IMR-90 (cell line): ENCODE results near the gene TRAK2. TPM values are rescaled to one million over a fixed set of nuclear protein-coding genes. Genes with fewer than 3 reads are reported as not detected.

Experiments used
- ATAC-seq: fragments of 200-7000 bp; cut with Tn5 transposase; 2 replicates; pipeline ENCODE4 v1.9.1; 2020; ENCODE audit warnings: low read depth, mild to moderate bottlenecking, moderate library complexity
- BruUV-seq: library from RNA; stranded (reverse); fragments of 400-500 nt; replicated peaks from 2 replicates; lab custom pipeline; 2021; lab: Mats Ljungman, UMichigan
- CTCF ChIA-PET: fragments of 300-600 bp; formaldehyde crosslinking; extraction: SDS; loops from one replicate; lab custom pipeline; 2021; ENCODE audit warnings: antibody characterized with exemption; lab: Yijun Ruan, JAX
- POLR2A ChIA-PET: fragments of 300-600 bp; sonication (Branson Sonifier 250); formaldehyde crosslinking; loops from one replicate; lab custom pipeline; 2022; ENCODE audit warnings: antibody characterized with exemption; ENCODE audit not compliant: unreplicated experiment; lab: Charles Lee
- DNase-seq: peaks from one replicate; pipeline ENCODE4 v3.0.0; 2013
- H2AFZ ChIP-seq: replicated peaks from 2 replicates; pipeline ENCODE3; 2013; ENCODE audit warnings: low read length, mild to moderate bottlenecking; ENCODE audit not compliant: poor library complexity
- H2AK5ac ChIP-seq: 2 replicates; pipeline ENCODE4 v1.6.1; 2013; ENCODE audit warnings: low read depth, low read length, inconsistent platforms
- H2AK9ac ChIP-seq: replicated peaks from 2 replicates; pipeline ENCODE3; 2013; ENCODE audit warnings: mild to moderate bottlenecking, low read depth, low read length, moderate library complexity; ENCODE audit not compliant: poor library complexity
- H2BK120ac ChIP-seq: 2 replicates; pipeline ENCODE4 v1.6.1; 2013; ENCODE audit warnings: low read depth, low read length, inconsistent platforms
- H2BK15ac ChIP-seq: 3 replicates; pipeline ENCODE4 v1.6.1; 2013; ENCODE audit warnings: low read depth, low read length, inconsistent platforms
- H2BK20ac ChIP-seq: 2 replicates; pipeline ENCODE4 v1.6.1; 2013; ENCODE audit warnings: low read depth, mild to moderate bottlenecking, inconsistent platforms, low read length, moderate library complexity
- H2BK5ac ChIP-seq: 2 replicates; pipeline ENCODE4 v1.6.1; 2013; ENCODE audit warnings: mild to moderate bottlenecking, low read depth, low read length, inconsistent platforms; ENCODE audit not compliant: poor library complexity, severe bottlenecking
- H3K14ac ChIP-seq: replicated peaks from 2 replicates; pipeline ENCODE4 v1.6.1; 2013; ENCODE audit warnings: low read depth, low read length, inconsistent platforms
- H3K18ac ChIP-seq: 2 replicates; pipeline ENCODE4 v1.6.1; 2013; ENCODE audit warnings: low read depth, low read length, control low read depth
- H3K23ac ChIP-seq: 2 replicates; pipeline ENCODE4 v1.6.1; 2013; ENCODE audit warnings: low read depth, low read length, inconsistent platforms
- H3K27ac ChIP-seq: 2 replicates; pipeline ENCODE4 v1.5.1; 2013; ENCODE audit warnings: mild to moderate bottlenecking, control low read depth, low read length; ENCODE audit not compliant: insufficient read depth
- H3K27me3 ChIP-seq: 2 replicates; pipeline ENCODE4 v1.6.1; 2013; ENCODE audit warnings: low read length; ENCODE audit not compliant: control insufficient read depth, insufficient read depth
- H3K36me3 ChIP-seq: 2 replicates; pipeline ENCODE4 v1.6.1; 2013; ENCODE audit warnings: low read length, mixed read lengths; ENCODE audit not compliant: control insufficient read depth, insufficient read depth
- H3K4ac ChIP-seq: 2 replicates; pipeline ENCODE4 v1.6.1; 2013; ENCODE audit warnings: low read depth, low read length, inconsistent platforms
- H3K4me1 ChIP-seq: 2 replicates; pipeline ENCODE4 v1.6.1; 2013; ENCODE audit warnings: low read length, mixed read lengths; ENCODE audit not compliant: control insufficient read depth, insufficient read depth
- H3K4me2 ChIP-seq: 2 replicates; pipeline ENCODE4 v1.6.1; 2013; ENCODE audit warnings: low read depth, mild to moderate bottlenecking, control low read depth, low read length, moderate library complexity
- H3K4me3 ChIP-seq: 2 replicates; pipeline ENCODE4 v1.5.1; 2013; ENCODE audit warnings: low read depth, mild to moderate bottlenecking, control low read depth, low read length, moderate library complexity; ENCODE audit not compliant: insufficient read depth
- H3K56ac ChIP-seq: 2 replicates; pipeline ENCODE4 v1.6.1; 2013; ENCODE audit warnings: low read length, inconsistent platforms; ENCODE audit not compliant: insufficient read depth; ENCODE audit errors: extremely low read depth
- H3K79me1 ChIP-seq, 2 experiments: 2 replicates each; pipeline ENCODE4 v1.6.1; 2013; ENCODE audit warnings: low read length in 2 of 2, inconsistent platforms in 1 of 2, low read depth in 1 of 2
- H3K9ac ChIP-seq: 2 replicates; pipeline ENCODE4 v1.6.1; 2013; ENCODE audit warnings: low read depth, low read length, control low read depth
- H3K9me1 ChIP-seq: 2 replicates; pipeline ENCODE4 v1.6.1; 2013; ENCODE audit warnings: low read length, inconsistent platforms; ENCODE audit not compliant: insufficient read depth
- H3K9me3 ChIP-seq: 2 replicates; pipeline ENCODE4 v1.6.1; 2013; ENCODE audit warnings: low read length; ENCODE audit not compliant: control insufficient read depth, insufficient read depth
- H4K20me1 ChIP-seq: 2 replicates; pipeline ENCODE4 v1.6.1; 2013; ENCODE audit warnings: low read length, inconsistent platforms; ENCODE audit not compliant: insufficient read depth
- H4K5ac ChIP-seq: 2 replicates; pipeline ENCODE4 v1.6.1; 2013; ENCODE audit warnings: mild to moderate bottlenecking, low read depth, low read length, control low read depth
- H4K8ac ChIP-seq, 2 experiments: 2 replicates each; pipeline ENCODE4 v1.6.1; 2013; ENCODE audit warnings: low read depth in 2 of 2, low read length in 2 of 2, control low read depth in 1 of 2, inconsistent platforms in 1 of 2
- H4K91ac ChIP-seq: 2 replicates; pipeline ENCODE4 v1.6.1; 2013; ENCODE audit warnings: low read depth, low read length, inconsistent platforms; ENCODE audit not compliant: insufficient read depth
- CEBPB ChIP-seq: IDR thresholded peaks from 2 replicates; pipeline ENCODE4 v1.6.1; 2012; ENCODE audit warnings: low read depth, low read length, improper control_type of control experiment
- CHD1 ChIP-seq: IDR thresholded peaks from 2 replicates; pipeline ENCODE4 v1.6.1; 2012; ENCODE audit warnings: low read depth, low read length, improper control_type of control experiment
- MAFK ChIP-seq: IDR thresholded peaks from 2 replicates; pipeline ENCODE4 v1.6.1; 2012; ENCODE audit warnings: low read depth, low read length, improper control_type of control experiment
- MXI1 ChIP-seq: IDR thresholded peaks from 2 replicates; pipeline ENCODE4 v1.6.1; 2012; ENCODE audit warnings: low read depth, mild to moderate bottlenecking, low read length, moderate library complexity, borderline replicate concordance
- POLR2A ChIP-seq: IDR thresholded peaks from 2 replicates; pipeline ENCODE4 v1.6.1; 2012; ENCODE audit warnings: mild to moderate bottlenecking, low read depth, low read length
- RCOR1 ChIP-seq: IDR thresholded peaks from 2 replicates; pipeline ENCODE4 v1.6.1; 2012; ENCODE audit warnings: mild to moderate bottlenecking, low read length, improper control_type of control experiment; ENCODE audit not compliant: insufficient replicate concordance
- RFX5 ChIP-seq: IDR thresholded peaks from 2 replicates; pipeline ENCODE4 v1.8.0; 2012; ENCODE audit warnings: low read depth, mild to moderate bottlenecking, low read length, moderate library complexity
- WGBS, 2 experiments: methylation state at CpG; one replicate each; pipeline versions ENCODE4 v1.1.5 to v1.1.7; 2013; ENCODE audit warnings: missing lambda C conversion rate in 2 of 2; ENCODE audit not compliant: insufficient read length in 1 of 2; ENCODE audit errors: extremely low coverage in 2 of 2; 5-methylcytosine and 5-hydroxymethylcytosine counted together
- dilution Hi-C: fragments of 300-500 bp; cut with HindIII; formaldehyde crosslinking; loops from one replicate; pipeline ENCODE4 v1.14.3; 2018; ENCODE audit warnings: low sequenced_read_pairs; ENCODE audit not compliant: unreplicated experiment
- in situ Hi-C: fragments of 300-500 bp; cut with MboI; formaldehyde crosslinking; loops from 3 replicates; pipeline ENCODE4 v1.14.3; 2019; ENCODE audit warnings: low sequenced_read_pairs, inconsistent platforms, mixed read lengths
- intact Hi-C: fragments of 100-400 bp; cut with micrococcal nuclease; formaldehyde crosslinking; loops from 2 replicates; pipeline ENCODE4 v1.10.0; 2022
- polyA plus RNA-seq, 3 experiments: library from polyadenylated mRNA; depleted of rRNA; stranded (reverse); fragments of >200 nt; gene quantifications; 2 replicates each; pipeline ENCODE4 v1.2.3, GENCODE V29; 2012; ENCODE audit warnings: low replicate concordance in 1 of 3
- total RNA-seq: library from RNA; depleted of rRNA; stranded (reverse); fragments of >200 nt; gene quantifications from 2 replicates; pipeline ENCODE4 v1.2.3, GENCODE V29; 2012
- TF ChIP-seq, protein P1 (sequence below): fragments of 150-350 bp; IDR thresholded peaks from 2 replicates; pipeline ENCODE4 v1.6.1; 2016; ENCODE audit warnings: low read depth, mild to moderate bottlenecking, low read length, moderate library complexity, borderline replicate concordance
- TF ChIP-seq, protein P2 (sequence below): fragments of 150-350 bp; IDR thresholded peaks from 2 replicates; pipeline ENCODE4 v1.6.1; 2017; ENCODE audit warnings: mild to moderate bottlenecking, antibody characterized with exemption, low read length, low read depth

Gene TRAK2
- total and polyA plus RNA-seq, 2 of the 4 experiments (the other 2 are of a cell fraction), result 13.1 to 65.4 TPM

DNA sequence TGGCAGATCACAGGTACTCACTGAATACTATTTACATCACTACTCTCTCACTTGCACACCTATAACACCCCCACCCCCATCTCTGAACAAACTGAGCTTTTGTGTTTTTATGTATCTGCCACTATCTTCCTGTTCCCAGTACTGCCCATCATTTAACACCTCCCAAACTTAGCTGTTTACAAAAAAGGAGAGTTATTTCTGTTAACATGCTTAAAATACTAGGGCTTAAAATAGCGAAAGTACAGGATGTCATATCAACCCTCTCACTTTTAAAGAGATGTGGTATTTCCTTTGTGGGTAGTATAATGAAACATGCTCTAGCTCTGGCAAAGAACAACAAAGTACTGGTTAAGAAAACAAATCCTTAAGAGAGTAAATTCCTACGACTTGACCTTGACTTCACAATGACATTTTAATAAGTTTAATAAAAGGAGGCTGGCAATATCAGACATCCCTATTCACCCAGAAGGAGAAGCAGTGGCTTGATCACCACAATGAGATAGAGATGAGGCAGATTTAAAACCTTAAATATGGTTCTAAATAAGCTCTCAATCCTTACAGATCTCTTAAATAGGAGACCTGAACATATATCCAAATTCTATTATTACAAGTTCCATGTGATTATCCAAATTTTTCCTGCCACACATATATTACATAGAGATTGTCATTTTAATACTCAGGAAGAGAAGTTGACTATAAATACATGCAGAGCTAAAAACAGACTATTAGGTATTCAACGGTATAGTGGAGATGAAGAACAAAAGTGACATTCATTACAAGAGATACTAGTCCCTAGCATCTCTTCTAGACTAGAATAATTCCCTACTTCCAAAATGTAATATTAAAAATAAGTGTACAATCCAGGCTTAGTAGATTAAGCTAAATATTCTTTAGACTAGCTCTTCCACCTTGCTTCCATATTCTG is 36.9 kb downstream of the TRAK2 start (continued):
- TF ChIP-seq CEBPB (no peak), MXI1 (no peak)

DNA sequence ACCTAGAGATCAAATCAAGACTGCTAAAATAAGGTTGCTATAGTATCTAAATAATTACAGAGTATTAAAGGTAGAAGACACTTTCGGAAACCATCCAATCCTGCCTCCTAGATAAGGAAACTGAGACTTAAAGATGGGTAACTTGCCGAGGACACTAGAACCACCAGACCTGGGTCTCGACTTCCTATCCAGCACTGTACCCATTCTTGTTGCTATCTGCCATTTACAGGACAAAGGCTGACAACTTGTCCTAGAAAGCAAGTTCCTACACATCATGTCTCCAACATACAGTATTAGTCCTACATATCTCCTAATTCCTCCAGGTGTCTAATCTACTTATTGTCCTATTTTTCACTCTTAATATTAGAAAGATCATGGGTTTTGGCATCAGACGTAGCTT is 37.7 kb downstream of the TRAK2 start:
- POLR2A ChIA-PET, result no interaction called here

More for the DNA sequence above, 37.7 kb downstream of the TRAK2 start:
- TF ChIP-seq RFX5, result no peak
- no peak for TF ChIP-seq CEBPB
- no peak for TF ChIP-seq POLR2A
- no peak for TF ChIP-seq RCOR1
- TF ChIP-seq MAFK, result no peak
- TF ChIP-seq, protein P1, sequence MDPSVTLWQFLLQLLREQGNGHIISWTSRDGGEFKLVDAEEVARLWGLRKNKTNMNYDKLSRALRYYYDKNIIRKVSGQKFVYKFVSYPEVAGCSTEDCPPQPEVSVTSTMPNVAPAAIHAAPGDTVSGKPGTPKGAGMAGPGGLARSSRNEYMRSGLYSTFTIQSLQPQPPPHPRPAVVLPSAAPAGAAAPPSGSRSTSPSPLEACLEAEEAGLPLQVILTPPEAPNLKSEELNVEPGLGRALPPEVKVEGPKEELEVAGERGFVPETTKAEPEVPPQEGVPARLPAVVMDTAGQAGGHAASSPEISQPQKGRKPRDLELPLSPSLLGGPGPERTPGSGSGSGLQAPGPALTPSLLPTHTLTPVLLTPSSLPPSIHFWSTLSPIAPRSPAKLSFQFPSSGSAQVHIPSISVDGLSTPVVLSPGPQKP, result no peak
- TF ChIP-seq, protein P2, sequence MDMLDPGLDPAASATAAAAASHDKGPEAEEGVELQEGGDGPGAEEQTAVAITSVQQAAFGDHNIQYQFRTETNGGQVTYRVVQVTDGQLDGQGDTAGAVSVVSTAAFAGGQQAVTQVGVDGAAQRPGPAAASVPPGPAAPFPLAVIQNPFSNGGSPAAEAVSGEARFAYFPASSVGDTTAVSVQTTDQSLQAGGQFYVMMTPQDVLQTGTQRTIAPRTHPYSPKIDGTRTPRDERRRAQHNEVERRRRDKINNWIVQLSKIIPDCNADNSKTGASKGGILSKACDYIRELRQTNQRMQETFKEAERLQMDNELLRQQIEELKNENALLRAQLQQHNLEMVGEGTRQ, result no peak
- TF ChIP-seq MXI1, result no peak
- no peak for TF ChIP-seq CHD1
- Histone ChIP-seq H2AFZ (no peak overlapping the region), H2AK5ac (peak overlapping the region; percentile 79; the same call in 1 of the 2 replicates), H3K4me1 (0 out of 2 replicates have a peak, but pooled peaks cover 4% of the 10 kb centered on the region), H2BK5ac (no peak overlapping the region), H2BK120ac (peak overlapping the region; percentile 67), H4K8ac (peak overlapping the region in 1 of 2 experiments; percentile 30; a peak in 1 of 4 replicates), H3K79me1 (peaks cover 26 to 43% of the 10 kb centered on the region in 2 experiments; a peak in 3 of 4 replicates), H3K36me3 (peaks cover 2% of the 10 kb centered on the region; the same call in 1 of the 2 replicates), H3K27me3 (no peaks in the 10 kb centered on the region), H3K9me3 (no peaks in the 10 kb centered on the region), H3K23ac (no peak overlapping the region), H4K91ac (no peak overlapping the region), H3K56ac (no peak overlapping the region), H3K9me1 (peaks cover 5% of the 10 kb centered on the region), H3K18ac (no peak overlapping the region), H3K9ac (no peak overlapping the region), H3K14ac (peak overlapping the region; percentile 80; the same call in 1 of the 2 replicates), H2BK20ac (peak overlapping the region; percentile 67; the same call in 1 of the 2 replicates), H3K4me2 (no peak overlapping the region), H2BK15ac (no peak overlapping the region; the same call in 2 of the 3 replicates), H4K5ac (no peak overlapping the region), H3K27ac (no peak overlapping the region), H3K4ac (peak overlapping the region; percentile 79), H4K20me1 (peaks cover 7% of the 10 kb centered on the region; the same call in 1 of the 2 replicates), H2AK9ac (peak overlapping the region; percentile 45), H3K4me3 (no peak overlapping the region)
- DNase-seq, result no peak
- no TSS peak for BruUV-seq
- in situ Hi-C loops, result no loop called here
- no peak for ATAC-seq
- intact Hi-C loops, result no loop called here
- CTCF ChIA-PET, result no interaction called here
- WGBS, 2 experiments, result 100% methylated on average over 2 of the region's 4 CpGs; no CpG with 5 or more reads in 1 of the 2 experiments
- dilution Hi-C loops, result no loop called here
